Upper lobe of left lung (tissue), 4 donors: ENCODE data around the gene SPAG16.

Experiments used
- EP300 ChIP-seq, 4 donors: sonication (generic); formaldehyde crosslinking; IDR thresholded peaks; one replicate each; pipeline ENCODE4 v1.5.1; 2017; ENCODE audit warnings: antibody characterized with exemption in 4 of 4, control low read depth in 2 of 4
- POLR2A ChIP-seq, 4 donors: fragments of 450-650 bp; IDR thresholded peaks; one replicate each; pipeline ENCODE4 v1.5.1; 2016 to 2017; ENCODE audit warnings: antibody characterized with exemption in 4 of 4, mild to moderate bottlenecking in 2 of 4
- TF ChIP-seq, protein P1 (sequence below), 6 experiments: fragments of 450-650 bp in 4 of 6; fragments of 200-600 bp in 2 of 6; sonication (generic) in 2 of 6; IDR thresholded peaks; one replicate each; pipeline ENCODE4 v1.5.1; 2016 to 2019; ENCODE audit warnings: antibody characterized with exemption in 6 of 6

DNA sequence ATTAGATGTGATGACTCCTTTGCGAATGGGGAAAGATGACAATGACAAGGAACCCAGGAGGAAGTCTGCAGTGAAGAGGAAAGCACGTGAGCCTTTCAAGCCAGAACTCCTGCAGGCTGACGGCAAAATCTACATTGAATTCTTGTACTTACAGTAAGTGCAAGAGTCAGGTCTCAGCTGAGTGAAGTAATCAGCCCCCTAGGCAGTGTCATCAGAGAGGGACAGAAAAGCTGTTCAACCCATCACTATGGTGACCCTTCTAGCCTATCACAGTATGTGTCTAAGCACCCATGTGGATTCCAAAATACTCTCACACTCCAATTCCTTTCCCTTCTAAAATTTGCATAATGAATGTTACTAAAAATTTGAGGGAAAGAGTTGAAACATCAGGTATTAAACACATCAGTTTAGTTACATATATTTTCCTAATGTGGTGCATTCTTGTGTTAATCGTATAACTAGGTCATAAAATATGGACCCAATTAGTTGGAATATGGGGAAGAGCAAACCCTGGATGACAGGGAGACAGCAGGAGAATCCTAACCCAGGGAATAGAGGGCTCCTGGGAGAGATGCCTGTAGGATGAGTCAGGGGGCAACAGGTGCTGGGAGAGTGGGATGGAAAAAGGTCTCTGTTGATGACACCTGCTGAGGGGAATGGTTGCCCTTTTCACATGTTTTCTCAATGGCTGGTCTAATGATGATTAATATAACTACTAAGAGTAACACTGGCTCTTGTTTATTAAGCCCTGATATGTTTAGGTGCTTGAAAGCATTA is 1166.0 kb downstream of the SPAG16 start:
- TF ChIP-seq POLR2A (IDR thresholded peaks at IDR 0.05) (no peak), EP300 (IDR thresholded peaks at IDR 0.05) (no peak)
- TF ChIP-seq, protein P1, sequence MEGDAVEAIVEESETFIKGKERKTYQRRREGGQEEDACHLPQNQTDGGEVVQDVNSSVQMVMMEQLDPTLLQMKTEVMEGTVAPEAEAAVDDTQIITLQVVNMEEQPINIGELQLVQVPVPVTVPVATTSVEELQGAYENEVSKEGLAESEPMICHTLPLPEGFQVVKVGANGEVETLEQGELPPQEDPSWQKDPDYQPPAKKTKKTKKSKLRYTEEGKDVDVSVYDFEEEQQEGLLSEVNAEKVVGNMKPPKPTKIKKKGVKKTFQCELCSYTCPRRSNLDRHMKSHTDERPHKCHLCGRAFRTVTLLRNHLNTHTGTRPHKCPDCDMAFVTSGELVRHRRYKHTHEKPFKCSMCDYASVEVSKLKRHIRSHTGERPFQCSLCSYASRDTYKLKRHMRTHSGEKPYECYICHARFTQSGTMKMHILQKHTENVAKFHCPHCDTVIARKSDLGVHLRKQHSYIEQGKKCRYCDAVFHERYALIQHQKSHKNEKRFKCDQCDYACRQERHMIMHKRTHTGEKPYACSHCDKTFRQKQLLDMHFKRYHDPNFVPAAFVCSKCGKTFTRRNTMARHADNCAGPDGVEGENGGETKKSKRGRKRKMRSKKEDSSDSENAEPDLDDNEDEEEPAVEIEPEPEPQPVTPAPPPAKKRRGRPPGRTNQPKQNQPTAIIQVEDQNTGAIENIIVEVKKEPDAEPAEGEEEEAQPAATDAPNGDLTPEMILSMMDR (IDR thresholded peaks at IDR 0.05) = no peak
